OCI-LY1 (cell line): ENCODE results near the gene OR8G1.

ENCODE experiments used
- H2AFZ ChIP-seq: fragments of 200-600 bp; sonication (generic), shearing (Covaris generic); 2 replicates; pipeline ENCODE4 v1.6.0; 2014; ENCODE audit warnings: antibody characterized with exemption, mild to moderate bottlenecking, low read length
- H3F3A ChIP-seq: fragments of 200-600 bp; sonication (generic), shearing (Covaris generic); 2 replicates; pipeline ENCODE4 v1.6.0; 2014; ENCODE audit warnings: mild to moderate bottlenecking, antibody characterized with exemption, low read length, moderate library complexity; ENCODE audit not compliant: insufficient read depth
- H3K27ac ChIP-seq: fragments of 200-600 bp; sonication (generic); 2 replicates; pipeline ENCODE4 v1.5.1; 2014; ENCODE audit warnings: low read length, mixed run types, mild to moderate bottlenecking, low read depth; ENCODE audit not compliant: poor library complexity, severe bottlenecking
- H3K27me3 ChIP-seq: fragments of 200-600 bp; sonication (generic); 2 replicates; pipeline ENCODE4 v1.6.0; 2014; ENCODE audit warnings: antibody characterized with exemption, mild to moderate bottlenecking, low read length, moderate library complexity; ENCODE audit not compliant: insufficient read depth
- H3K36me3 ChIP-seq: fragments of 200-600 bp; sonication (generic); 2 replicates; pipeline ENCODE4 v1.6.1; 2014; ENCODE audit warnings: mild to moderate bottlenecking, antibody characterized with exemption, low read length, moderate library complexity, mixed read lengths; ENCODE audit not compliant: insufficient read depth
- H3K4me1 ChIP-seq: fragments of 200-600 bp; sonication (generic); 2 replicates; pipeline ENCODE4 v1.5.1; 2014; ENCODE audit warnings: mild to moderate bottlenecking, low read length, moderate library complexity; ENCODE audit not compliant: insufficient read depth, severe bottlenecking
- H3K4me2 ChIP-seq: fragments of 200-600 bp; sonication (generic), shearing (Covaris generic); 2 replicates; pipeline ENCODE4 v1.6.1; 2014; ENCODE audit warnings: low read length
- H3K4me3 ChIP-seq: fragments of 200-600 bp; sonication (generic); 2 replicates; pipeline ENCODE4 v1.5.1; 2014; ENCODE audit warnings: low read length, low read depth, mild to moderate bottlenecking, mixed read lengths; ENCODE audit not compliant: poor library complexity, severe bottlenecking
- H3K79me2 ChIP-seq: fragments of 200-600 bp; shearing (Covaris generic); 2 replicates; pipeline ENCODE4 v1.6.1; 2016; ENCODE audit warnings: mixed run types, low read length, mixed read lengths; ENCODE audit not compliant: insufficient read depth
- H3K9ac ChIP-seq: fragments of 200-600 bp; sonication (generic), shearing (Covaris generic); 2 replicates; pipeline ENCODE4 v1.6.1; 2014; ENCODE audit warnings: mild to moderate bottlenecking, low read length, mixed read lengths
- H3K9me2 ChIP-seq: fragments of 200-600 bp; sonication (generic), shearing (Covaris generic); 2 replicates; pipeline ENCODE4 v1.6.1; 2014; ENCODE audit warnings: low read depth, mild to moderate bottlenecking, low read length, mixed read lengths
- H3K9me3 ChIP-seq: fragments of 200-600 bp; shearing (Covaris generic); 2 replicates; pipeline ENCODE4 v1.6.1; 2014; ENCODE audit warnings: low read length, mixed read lengths
- H4K20me1 ChIP-seq: fragments of 200-600 bp; sonication (generic), shearing (Covaris generic); 2 replicates; pipeline ENCODE4 v1.6.0; 2016; ENCODE audit warnings: mild to moderate bottlenecking, low read length; ENCODE audit not compliant: insufficient read depth
- EZH2 ChIP-seq: fragments of 200-600 bp; sonication (generic), shearing (Covaris generic); IDR thresholded peaks from 2 replicates; pipeline ENCODE4 v1.8.0; 2017; ENCODE audit warnings: borderline replicate concordance, mixed run types, mild to moderate bottlenecking, antibody characterized with exemption, low read length, moderate library complexity, mixed read lengths
- TF ChIP-seq, protein P1 (sequence below): fragments of 200-600 bp; sonication (generic), shearing (Covaris generic); IDR thresholded peaks from 2 replicates; pipeline ENCODE4 v1.5.1; 2017; ENCODE audit warnings: mild to moderate bottlenecking, antibody characterized with exemption, low read length, moderate library complexity, mixed read lengths

The OR8G1 gene

DNA sequence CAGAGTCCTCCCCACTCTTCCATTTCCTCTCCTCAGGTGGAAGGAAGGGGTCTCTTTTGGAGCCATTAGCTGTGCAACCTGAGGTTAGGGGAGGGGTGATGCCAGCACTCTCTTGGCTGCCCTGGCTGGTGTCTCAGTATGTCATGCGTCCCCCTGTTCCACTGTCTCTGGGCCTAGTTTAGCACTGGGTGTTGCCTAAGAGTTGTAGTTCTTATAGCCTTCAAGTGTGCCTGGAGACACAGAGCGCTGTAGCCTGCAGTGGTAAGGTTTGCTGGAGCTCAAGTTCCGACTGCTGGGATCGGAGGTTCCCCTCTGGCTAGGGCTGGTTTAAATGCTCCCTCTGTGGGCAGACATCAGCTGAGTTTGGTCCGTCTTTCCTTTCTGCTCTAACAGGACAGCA, 36.9 kb upstream of the OR8G1 start:
- Histone ChIP-seq H3K4me1 (no peaks in the 10 kb centered on the region), H3K27ac (no peak overlapping the region), H3K79me2 (no peaks in the 10 kb centered on the region), H3K9me2 (no peaks in the 10 kb centered on the region), H3K4me3 (no peak overlapping the region), H3K9ac (no peak overlapping the region), H3K9me3 (no peaks in the 10 kb centered on the region), H3K36me3 (no peaks in the 10 kb centered on the region), H2AFZ (no peak overlapping the region), H3F3A (no peaks in the 10 kb centered on the region), H3K4me2 (no peak overlapping the region), H4K20me1 (no peaks in the 10 kb centered on the region), H3K27me3 (no peaks in the 10 kb centered on the region)
- no peak for TF ChIP-seq EZH2
- TF ChIP-seq, protein P1, sequence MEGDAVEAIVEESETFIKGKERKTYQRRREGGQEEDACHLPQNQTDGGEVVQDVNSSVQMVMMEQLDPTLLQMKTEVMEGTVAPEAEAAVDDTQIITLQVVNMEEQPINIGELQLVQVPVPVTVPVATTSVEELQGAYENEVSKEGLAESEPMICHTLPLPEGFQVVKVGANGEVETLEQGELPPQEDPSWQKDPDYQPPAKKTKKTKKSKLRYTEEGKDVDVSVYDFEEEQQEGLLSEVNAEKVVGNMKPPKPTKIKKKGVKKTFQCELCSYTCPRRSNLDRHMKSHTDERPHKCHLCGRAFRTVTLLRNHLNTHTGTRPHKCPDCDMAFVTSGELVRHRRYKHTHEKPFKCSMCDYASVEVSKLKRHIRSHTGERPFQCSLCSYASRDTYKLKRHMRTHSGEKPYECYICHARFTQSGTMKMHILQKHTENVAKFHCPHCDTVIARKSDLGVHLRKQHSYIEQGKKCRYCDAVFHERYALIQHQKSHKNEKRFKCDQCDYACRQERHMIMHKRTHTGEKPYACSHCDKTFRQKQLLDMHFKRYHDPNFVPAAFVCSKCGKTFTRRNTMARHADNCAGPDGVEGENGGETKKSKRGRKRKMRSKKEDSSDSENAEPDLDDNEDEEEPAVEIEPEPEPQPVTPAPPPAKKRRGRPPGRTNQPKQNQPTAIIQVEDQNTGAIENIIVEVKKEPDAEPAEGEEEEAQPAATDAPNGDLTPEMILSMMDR = no peak

GRCh38 chr11:124207102-124207792, 33.6 kb upstream of the OR8G1 start:
- Histone ChIP-seq H3K9ac (no peak overlapping the region), H3K36me3 (no peaks in the 10 kb centered on the region), H3K4me2 (no peak overlapping the region), H3K4me1 (no peaks in the 10 kb centered on the region), H4K20me1 (no peaks in the 10 kb centered on the region), H3K27me3 (no peaks in the 10 kb centered on the region), H3K9me2 (no peaks in the 10 kb centered on the region), H2AFZ (no peak overlapping the region), H3K9me3 (no peaks in the 10 kb centered on the region), H3K27ac (no peak overlapping the region), H3K79me2 (no peaks in the 10 kb centered on the region), H3K4me3 (no peak overlapping the region), H3F3A (no peaks in the 10 kb centered on the region)
- TF ChIP-seq EZH2 = no peak
- TF ChIP-seq, protein P1 = no peak

GRCh38 chr11:124209824-124210357, 31.0 kb upstream of the OR8G1 start:
- Histone ChIP-seq H3K9ac (no peak overlapping the region), H3K36me3 (no peaks in the 10 kb centered on the region), H3K79me2 (no peaks in the 10 kb centered on the region), H3K9me3 (no peaks in the 10 kb centered on the region), H2AFZ (no peak overlapping the region), H4K20me1 (no peaks in the 10 kb centered on the region), H3K9me2 (no peaks in the 10 kb centered on the region), H3K4me2 (no peak overlapping the region), H3K4me3 (no peak overlapping the region), H3F3A (no peaks in the 10 kb centered on the region), H3K27ac (no peak overlapping the region), H3K27me3 (no peaks in the 10 kb centered on the region), H3K4me1 (no peaks in the 10 kb centered on the region)
- TF ChIP-seq EZH2 = no peak
- TF ChIP-seq, protein P1 = no peak
